ENCODE data around the gene ITM2C.

Gene ITM2C

GRCh38 chr2:230908595-230909191 lies 44.0 kb downstream of the ITM2C start:
- peak in 2 of 3 experiments; percentile 31 to 74 for DNase-seq

DNA sequence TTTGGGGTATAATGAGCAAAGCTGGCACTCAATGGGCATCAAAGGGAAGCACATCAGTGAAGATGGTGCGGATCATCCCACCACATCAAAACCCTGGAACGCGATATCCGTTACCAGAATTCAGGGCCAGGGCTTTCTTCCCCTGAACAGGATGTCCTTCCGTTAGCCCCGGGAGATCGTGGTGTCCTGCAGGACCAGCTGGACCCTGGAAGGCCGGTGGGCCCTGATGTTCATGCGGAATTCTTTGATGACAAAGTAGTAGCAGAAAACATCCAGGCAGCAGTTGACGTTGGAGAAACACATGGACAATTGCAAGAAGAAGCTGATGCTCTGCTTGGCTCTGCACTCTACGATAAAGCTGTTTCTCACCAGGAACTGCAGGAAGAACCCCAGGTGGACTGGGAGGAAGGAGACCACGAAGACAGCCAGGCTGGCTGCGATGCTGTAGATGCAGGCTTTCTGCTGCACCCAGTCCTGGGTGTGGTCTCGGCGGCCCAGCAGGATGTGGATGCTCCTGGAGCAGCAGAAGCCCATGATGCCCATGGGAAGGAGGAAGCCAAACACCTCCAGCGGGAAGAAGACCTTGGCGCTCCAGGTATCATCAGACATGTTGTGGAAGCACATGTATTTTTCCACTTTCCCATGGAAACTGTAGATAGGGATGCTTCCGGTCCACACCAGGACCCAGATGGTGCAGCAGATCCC lies 45.3 kb downstream of the ITM2C start:
- no peak for DNase-seq

DNA sequence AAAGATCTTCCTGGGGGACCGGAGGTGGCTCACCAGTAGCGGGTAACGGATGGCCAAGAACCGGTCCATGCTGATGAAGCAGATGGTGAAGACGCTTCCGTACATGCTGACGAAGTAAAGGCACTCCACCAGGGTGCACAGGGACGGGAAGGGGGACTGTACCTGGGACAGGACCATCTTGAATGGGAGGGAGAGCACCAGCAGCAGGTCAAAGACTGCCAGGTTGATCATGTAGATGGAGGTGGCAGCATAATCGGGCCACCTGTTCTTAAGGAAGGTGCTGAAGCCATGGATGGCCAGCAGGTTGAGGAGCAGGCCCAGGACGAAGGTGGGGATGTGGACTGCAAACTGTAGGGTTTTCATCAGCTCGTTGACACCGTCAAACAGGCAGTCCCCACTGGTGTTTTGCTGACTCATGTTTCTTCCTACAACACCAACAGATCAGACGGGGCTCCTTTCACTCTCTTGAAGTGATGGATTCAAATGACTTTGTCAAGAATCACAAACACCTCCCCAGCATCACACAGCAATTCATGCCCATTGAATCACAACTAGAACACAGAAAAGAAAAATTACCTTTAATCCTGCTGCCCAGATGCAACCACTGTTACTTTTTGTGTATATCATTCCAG lies 45.9 kb downstream of the ITM2C start:
- DNase-seq, result no peak

- DNase-seq, result no peak
Measured at GRCh38 chr2:230912046-230912445, 47.3 kb downstream of the ITM2C start.

- no peak for DNase-seq
Measured at GRCh38 chr2:230912724-230913123, 48.0 kb downstream of the ITM2C start.

GRCh38 chr2:230913406-230914143 lies 48.8 kb downstream of the ITM2C start:
- peak in 1 of 3 experiments; percentile 49 for DNase-seq

GRCh38 chr2:230914886-230915285 lies 50.1 kb downstream of the ITM2C start:
- no peak for DNase-seq

DNA sequence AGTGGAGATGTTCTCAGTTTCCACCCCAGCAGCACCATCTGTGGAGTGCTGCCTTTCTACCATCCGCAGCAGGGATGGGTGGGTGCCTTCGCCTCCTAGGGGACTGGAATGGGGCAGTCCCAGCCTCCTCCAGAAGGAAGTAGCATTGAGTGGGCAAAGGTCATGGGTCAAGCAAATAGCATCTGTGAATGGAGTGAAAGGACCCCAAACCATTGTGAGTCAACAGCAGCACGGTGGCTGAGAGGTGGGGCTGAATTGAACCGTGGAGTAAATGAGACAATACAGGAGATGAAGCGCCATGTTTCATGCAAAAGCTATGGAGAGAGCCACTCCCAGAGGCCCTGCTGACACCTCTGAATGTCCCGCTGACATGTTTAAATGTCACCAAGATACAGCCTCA lies 50.6 kb downstream of the ITM2C start:
- DNase-seq, result no peak

GRCh38 chr2:230916218-230916617 lies 51.5 kb downstream of the ITM2C start:
- DNase-seq, result no peak

DNA sequence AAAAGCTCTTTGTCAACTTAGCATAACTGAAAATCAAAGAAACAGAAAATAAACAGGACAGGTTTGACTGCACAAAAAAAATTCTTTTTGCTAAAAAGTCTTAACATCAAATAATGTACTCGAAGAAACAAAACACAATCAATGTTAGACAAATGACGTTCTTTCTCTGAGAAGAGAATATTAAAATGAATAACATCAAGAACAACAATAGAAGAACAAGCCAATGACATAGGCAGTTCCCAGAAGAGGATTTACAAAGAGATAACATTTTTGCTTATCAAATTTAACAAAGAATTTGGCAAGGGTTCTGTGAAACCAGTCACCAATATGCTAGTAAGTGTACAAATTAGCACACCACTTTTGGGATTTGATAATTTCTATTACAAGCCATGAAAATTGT lies 54.5 kb downstream of the ITM2C start:
- DNase-seq, result no peak

- DNase-seq, result no peak
Measured at GRCh38 chr2:230919681-230920080, 54.9 kb downstream of the ITM2C start.

- DNase-seq, result no peak
Measured at GRCh38 chr2:230920167-230920566, 55.4 kb downstream of the ITM2C start.

GRCh38 chr2:230921806-230922595 lies 57.3 kb downstream of the ITM2C start:
- DNase-seq, result peak in 1 of 3 experiments; percentile 8

DNA sequence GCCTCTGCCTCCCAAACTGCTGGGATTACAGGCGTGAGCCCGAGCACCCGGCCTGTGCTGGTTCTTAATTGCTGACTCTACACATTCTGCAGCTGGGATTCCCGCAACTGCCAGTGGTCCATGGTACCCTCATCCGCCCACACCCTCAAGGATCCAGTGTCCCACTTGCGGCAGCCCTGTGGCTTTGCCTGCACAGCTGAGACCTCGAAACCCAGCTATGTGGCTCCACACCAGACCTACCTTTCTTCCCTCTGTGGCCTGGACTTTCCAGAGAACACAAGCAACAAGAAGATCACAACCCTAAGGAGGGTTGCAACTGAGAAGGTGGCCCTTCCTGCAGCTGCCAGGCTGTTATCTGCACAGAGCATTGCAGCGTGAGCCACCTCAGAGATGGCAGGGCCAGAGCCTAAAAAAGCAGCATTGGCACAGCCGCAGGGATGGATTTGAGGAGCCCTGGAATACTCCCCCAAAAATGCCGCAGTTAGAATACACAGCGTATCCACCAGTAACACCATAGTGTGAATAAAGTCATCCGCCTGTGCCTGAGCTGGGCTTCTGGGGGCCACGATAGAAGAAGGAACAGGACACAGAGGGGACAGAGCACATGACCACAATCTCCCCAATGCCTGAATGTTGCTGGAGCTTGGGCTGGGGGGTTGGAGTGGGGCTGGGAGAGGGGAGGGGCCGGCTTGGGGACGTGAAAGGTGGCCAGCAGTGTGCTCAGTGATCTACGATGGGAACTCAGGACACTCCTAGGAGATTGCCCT lies 58.4 kb downstream of the ITM2C start:
- DNase-seq, result no peak

GRCh38 chr2:230924092-230924469 lies 59.3 kb downstream of the ITM2C start:
- no peak for DNase-seq

DNA sequence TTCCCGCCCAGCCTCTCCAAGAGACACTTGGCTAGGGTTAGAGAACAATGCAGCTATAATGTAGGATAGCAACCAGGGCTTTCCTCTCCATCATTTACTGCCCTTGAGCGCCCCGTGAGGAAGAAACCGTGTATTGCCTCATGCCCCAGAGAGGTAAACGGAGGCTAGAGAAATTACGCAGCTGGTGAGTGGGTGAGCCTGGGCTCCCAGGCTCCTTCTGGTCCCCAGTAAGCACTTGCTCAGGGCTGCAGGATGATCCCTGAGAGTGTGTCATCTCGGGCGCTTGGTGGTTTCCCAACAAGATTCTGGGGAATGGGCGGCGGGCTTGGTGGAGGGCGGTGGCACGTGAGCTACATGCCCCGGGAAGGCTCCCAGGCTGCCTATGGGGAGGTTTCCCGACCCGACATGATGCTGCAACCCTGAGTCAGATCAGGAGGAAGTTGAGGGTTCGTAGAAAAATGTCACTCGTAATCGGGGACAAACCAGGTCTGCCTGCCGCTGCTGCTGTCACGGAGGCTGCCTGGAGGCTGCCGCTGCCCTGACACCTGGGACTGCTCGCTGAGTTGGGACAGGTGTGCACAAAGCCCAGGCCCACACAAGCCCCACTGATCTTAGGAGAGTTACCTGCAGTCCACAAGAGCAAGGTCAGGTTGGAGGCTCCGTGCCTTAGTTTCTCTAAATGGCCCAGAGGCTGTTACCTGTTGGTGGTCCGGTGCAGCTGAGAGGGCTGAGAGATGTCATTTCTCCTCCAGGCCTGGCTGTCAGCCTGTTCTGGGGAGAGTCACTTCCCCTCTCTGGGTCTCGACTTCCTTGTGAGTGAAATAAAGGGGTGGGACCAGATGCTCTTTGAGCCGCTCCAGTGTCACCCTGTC lies 60.0 kb downstream of the ITM2C start, which contains the start of gene GPR55:
TSS of gene GPR55 (minus strand) at position 773 of the 872 bp plus-strand sequence. CDS start 14,280 bp downstream, outside the sequence.
- no peak for DNase-seq

DNA sequence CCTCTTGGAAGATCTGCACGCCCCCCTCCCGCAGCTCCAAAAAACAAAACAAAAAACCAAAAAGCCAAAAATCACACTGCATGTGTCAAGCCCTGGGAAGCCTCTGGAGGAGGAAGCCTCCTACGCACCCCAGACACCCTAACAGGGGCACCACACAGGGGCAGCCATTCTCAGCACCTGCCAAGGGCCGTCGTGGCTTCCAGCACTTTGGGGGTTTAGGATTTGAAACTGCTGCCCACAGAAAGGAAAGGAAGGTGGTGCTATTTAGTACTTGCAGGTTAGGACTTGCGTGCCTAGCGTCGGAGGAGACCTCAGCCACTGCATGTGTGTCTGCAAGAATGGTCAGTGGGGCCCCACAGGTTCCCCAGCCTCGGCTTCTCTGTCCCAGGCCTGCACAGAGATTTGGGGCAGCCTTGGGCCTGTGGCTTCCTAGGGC lies 60.7 kb downstream of the ITM2C start:
- no peak for DNase-seq

DNA sequence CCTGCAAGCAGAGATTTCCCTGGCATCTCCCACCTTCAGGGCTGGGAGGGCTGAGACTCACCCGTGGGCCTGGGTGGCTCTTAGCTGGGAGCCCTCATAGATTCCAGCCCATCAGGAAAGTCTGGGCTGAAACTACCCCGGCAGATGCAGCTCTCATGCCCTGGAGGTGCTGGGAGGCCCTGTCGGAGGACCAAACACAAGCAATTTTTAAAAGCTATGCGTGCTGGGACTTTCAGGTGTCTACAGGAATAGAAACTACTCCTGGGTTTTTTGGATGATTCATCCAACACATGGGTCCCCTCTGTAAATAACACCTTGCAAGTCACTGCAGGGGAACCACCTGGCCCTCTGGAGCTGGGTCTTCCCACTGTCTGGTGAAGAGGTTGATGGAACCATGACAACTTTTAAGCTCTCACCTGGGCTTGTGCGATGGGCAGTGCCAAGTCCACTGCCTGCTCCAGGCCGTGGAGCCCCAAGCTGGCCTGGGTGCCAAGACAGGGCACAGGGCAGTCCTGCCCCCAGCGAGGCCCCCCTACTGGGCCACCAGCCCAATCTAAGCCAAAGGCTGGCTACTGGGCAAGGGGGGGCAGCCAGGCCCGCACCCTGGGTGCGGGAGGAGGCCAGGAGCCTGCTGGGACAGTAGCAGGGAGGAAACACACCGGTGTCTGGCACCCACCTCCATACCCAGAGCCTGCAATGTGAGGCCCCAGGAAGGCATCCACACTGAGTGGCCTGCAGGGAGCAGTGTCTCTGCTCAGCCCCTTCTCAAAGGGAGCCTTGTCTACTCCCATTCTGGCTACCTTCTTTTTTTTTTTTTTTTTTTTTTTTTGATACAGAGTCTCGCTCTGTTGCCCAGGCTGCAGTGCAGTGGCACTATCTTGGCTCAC lies 61.4 kb downstream of the ITM2C start:
- no peak for DNase-seq

- DNase-seq, result no peak
Measured at GRCh38 chr2:230927711-230928341, 63.1 kb downstream of the ITM2C start.
